Measurements from ENCODE around the gene AUTS2.

- TF ChIP-seq EZH2 (IDR thresholded peaks at IDR 0.05; ENCODE audit: borderline replicate concordance, control insufficient read depth, low read depth, low read length): no peak
- TF ChIP-seq CREB1 (IDR thresholded peaks at IDR 0.05; ENCODE audit: low read depth): no peak
- TF ChIP-seq PRDM15 (CRISPR knock-in tag; IDR thresholded peaks at IDR 0.05): no peak
- no peak for TF ChIP-seq HDAC2 (IDR thresholded peaks at IDR 0.05)
- no peak for TF ChIP-seq POLR2A (IDR thresholded peaks at IDR 0.05; ENCODE audit: low read depth, low read length)
- no peak for TF ChIP-seq HDGF (IDR thresholded peaks at IDR 0.05)
- no peak for TF ChIP-seq NRF1 (conservative IDR thresholded peaks at IDR 0.05; ENCODE audit: low read depth, low read length)
- TF ChIP-seq ZNF592 (IDR thresholded peaks at IDR 0.05): no peak
Measured at GRCh38 chr7:69668339-69668870, 70.1 kb downstream of the AUTS2 start.

Measured in GM12878 (cell line).